ENCODE results near the gene SPTLC1. TPM values are rescaled to one million over a fixed set of nuclear protein-coding genes. Genes with fewer than 3 reads are reported as not detected.

Gene SPTLC1
- polyA plus RNA-seq, 1 donor from 2014 or later: 74.8 TPM

DNA sequence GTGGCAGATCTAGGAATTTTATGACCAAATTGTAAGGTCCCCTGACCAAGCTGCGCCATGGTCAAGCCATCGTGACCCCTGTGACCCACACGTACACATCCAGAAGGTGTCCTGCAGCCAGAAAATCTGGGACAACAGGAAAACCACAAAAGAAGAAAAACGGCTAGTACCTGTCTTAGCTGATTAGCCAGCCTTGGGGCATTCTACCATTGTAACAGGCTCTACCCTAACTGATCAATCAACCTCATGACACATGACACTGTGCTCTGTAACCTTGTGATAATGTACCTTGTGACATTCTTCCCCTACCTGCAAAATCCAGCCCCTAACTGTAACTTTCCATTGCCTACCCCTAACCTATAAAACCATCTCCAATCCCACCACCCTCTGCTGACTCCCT, 43.6 kb downstream of the SPTLC1 start:
- TF ChIP-seq EZH2 (IDR thresholded peaks at IDR 0.05; ENCODE audit: borderline replicate concordance, insufficient read depth, low read length, poor library complexity, severe bottlenecking) (no peak), TAF1 (IDR thresholded peaks at IDR 0.05; ENCODE audit: low read depth) (no peak), EP300 (conservative IDR thresholded peaks at IDR 0.05; ENCODE audit: poor library complexity, severe bottlenecking) (no peak), SMC3 (conservative IDR thresholded peaks at IDR 0.05; ENCODE audit: poor library complexity) (no peak), MXI1 (conservative IDR thresholded peaks at IDR 0.05; ENCODE audit: poor library complexity, severe bottlenecking) (no peak), RAD21 (conservative IDR thresholded peaks at IDR 0.05) (no peak)
- TF ChIP-seq, protein P1, sequence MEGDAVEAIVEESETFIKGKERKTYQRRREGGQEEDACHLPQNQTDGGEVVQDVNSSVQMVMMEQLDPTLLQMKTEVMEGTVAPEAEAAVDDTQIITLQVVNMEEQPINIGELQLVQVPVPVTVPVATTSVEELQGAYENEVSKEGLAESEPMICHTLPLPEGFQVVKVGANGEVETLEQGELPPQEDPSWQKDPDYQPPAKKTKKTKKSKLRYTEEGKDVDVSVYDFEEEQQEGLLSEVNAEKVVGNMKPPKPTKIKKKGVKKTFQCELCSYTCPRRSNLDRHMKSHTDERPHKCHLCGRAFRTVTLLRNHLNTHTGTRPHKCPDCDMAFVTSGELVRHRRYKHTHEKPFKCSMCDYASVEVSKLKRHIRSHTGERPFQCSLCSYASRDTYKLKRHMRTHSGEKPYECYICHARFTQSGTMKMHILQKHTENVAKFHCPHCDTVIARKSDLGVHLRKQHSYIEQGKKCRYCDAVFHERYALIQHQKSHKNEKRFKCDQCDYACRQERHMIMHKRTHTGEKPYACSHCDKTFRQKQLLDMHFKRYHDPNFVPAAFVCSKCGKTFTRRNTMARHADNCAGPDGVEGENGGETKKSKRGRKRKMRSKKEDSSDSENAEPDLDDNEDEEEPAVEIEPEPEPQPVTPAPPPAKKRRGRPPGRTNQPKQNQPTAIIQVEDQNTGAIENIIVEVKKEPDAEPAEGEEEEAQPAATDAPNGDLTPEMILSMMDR (IDR thresholded peaks at IDR 0.05; ENCODE audit: poor library complexity, severe bottlenecking): no peak
- H3K4me3 ChIP-seq (ENCODE audit: low read length): no peak overlapping the region
- H3K36me3 ChIP-seq (ENCODE audit: insufficient read depth, low read length): peaks cover 12% of the 10 kb centered on the region

DNA sequence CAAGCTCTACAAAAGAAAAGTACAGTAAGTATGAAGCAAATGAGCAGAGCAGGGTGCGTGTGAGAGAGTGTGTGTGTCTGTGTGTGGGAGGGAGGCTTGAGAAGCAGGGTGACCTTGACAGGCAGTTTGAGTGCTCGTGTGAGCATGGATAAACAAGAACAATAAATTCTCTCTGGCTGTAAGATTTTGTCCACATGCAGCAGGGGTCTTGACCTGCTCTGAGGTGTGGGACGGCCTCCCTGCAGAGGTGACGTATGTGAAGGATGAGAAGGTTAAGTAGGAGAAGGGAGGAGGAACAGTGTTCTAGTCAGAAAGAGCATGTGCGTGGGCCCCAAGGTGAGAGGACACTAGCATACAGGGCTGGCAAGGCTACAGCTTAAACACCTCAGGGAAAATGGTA, 49.0 kb downstream of the SPTLC1 start:
- no peaks in the 10 kb centered on the region for H4K20me1 ChIP-seq (ENCODE audit: insufficient read depth)
- no peaks in the 10 kb centered on the region for H3F3A ChIP-seq (ENCODE audit: insufficient read depth, low read length, poor library complexity, severe bottlenecking)
- H3K9me3 ChIP-seq (ENCODE audit: low read length): no peaks in the 10 kb centered on the region
- no peaks in the 10 kb centered on the region for H3K27me3 ChIP-seq (ENCODE audit: insufficient read depth, low read depth, low read length)
- H3K4me3 ChIP-seq (ENCODE audit: low read length): no peak overlapping the region
- no peaks in the 10 kb centered on the region for H3K9me2 ChIP-seq (ENCODE audit: insufficient read depth, low read length)
- H3K4me2 ChIP-seq (ENCODE audit: low read length): no peak overlapping the region
- no peak overlapping the region for H3K9ac ChIP-seq (ENCODE audit: low read length)
- no peak overlapping the region for H2AFZ ChIP-seq (ENCODE audit: low read depth, low read length)
- H3K79me2 ChIP-seq (replicated peaks; ENCODE audit: insufficient read depth, low read length): peaks cover 11% of the 10 kb centered on the region
- no peak overlapping the region for H3K27ac ChIP-seq (ENCODE audit: low read length)
- peaks cover 25% of the 10 kb centered on the region for H3K36me3 ChIP-seq (ENCODE audit: insufficient read depth, low read length)
- TF ChIP-seq POLR2AphosphoS5 (IDR thresholded peaks at IDR 0.05): no peak
- TF ChIP-seq EP300 (conservative IDR thresholded peaks at IDR 0.05; ENCODE audit: poor library complexity, severe bottlenecking): no peak
- TF ChIP-seq TAF1 (IDR thresholded peaks at IDR 0.05; ENCODE audit: low read depth): no peak
- TF ChIP-seq, protein P1 (IDR thresholded peaks at IDR 0.05; ENCODE audit: poor library complexity, severe bottlenecking): no peak
- TF ChIP-seq EZH2 (IDR thresholded peaks at IDR 0.05; ENCODE audit: borderline replicate concordance, insufficient read depth, low read length, poor library complexity, severe bottlenecking): no peak
- no peak for TF ChIP-seq RAD21 (conservative IDR thresholded peaks at IDR 0.05)
- TF ChIP-seq SMC3 (conservative IDR thresholded peaks at IDR 0.05; ENCODE audit: poor library complexity): no peak
- TF ChIP-seq, protein P2, sequence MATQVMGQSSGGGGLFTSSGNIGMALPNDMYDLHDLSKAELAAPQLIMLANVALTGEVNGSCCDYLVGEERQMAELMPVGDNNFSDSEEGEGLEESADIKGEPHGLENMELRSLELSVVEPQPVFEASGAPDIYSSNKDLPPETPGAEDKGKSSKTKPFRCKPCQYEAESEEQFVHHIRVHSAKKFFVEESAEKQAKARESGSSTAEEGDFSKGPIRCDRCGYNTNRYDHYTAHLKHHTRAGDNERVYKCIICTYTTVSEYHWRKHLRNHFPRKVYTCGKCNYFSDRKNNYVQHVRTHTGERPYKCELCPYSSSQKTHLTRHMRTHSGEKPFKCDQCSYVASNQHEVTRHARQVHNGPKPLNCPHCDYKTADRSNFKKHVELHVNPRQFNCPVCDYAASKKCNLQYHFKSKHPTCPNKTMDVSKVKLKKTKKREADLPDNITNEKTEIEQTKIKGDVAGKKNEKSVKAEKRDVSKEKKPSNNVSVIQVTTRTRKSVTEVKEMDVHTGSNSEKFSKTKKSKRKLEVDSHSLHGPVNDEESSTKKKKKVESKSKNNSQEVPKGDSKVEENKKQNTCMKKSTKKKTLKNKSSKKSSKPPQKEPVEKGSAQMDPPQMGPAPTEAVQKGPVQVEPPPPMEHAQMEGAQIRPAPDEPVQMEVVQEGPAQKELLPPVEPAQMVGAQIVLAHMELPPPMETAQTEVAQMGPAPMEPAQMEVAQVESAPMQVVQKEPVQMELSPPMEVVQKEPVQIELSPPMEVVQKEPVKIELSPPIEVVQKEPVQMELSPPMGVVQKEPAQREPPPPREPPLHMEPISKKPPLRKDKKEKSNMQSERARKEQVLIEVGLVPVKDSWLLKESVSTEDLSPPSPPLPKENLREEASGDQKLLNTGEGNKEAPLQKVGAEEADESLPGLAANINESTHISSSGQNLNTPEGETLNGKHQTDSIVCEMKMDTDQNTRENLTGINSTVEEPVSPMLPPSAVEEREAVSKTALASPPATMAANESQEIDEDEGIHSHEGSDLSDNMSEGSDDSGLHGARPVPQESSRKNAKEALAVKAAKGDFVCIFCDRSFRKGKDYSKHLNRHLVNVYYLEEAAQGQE (IDR thresholded peaks at IDR 0.05; ENCODE audit: borderline replicate concordance): no peak
- no peak for TF ChIP-seq MXI1 (conservative IDR thresholded peaks at IDR 0.05; ENCODE audit: poor library complexity, severe bottlenecking)

More for the DNA sequence above, 43.6 kb downstream of the SPTLC1 start:
- no peaks in the 10 kb centered on the region for H3F3A ChIP-seq (ENCODE audit: insufficient read depth, low read length, poor library complexity, severe bottlenecking)
- no peak overlapping the region for H3K9ac ChIP-seq (ENCODE audit: low read length)
- no peak overlapping the region for H2AFZ ChIP-seq (ENCODE audit: low read depth, low read length)
- no peaks in the 10 kb centered on the region for H3K79me2 ChIP-seq (replicated peaks; ENCODE audit: insufficient read depth, low read length)
- no peaks in the 10 kb centered on the region for H3K27me3 ChIP-seq (ENCODE audit: insufficient read depth, low read depth, low read length)
- H3K4me2 ChIP-seq (ENCODE audit: low read length): no peak overlapping the region
- H3K9me3 ChIP-seq (ENCODE audit: low read length): no peaks in the 10 kb centered on the region
- no peak overlapping the region for H3K27ac ChIP-seq (ENCODE audit: low read length)
- H3K9me2 ChIP-seq (ENCODE audit: insufficient read depth, low read length): no peaks in the 10 kb centered on the region
- H4K20me1 ChIP-seq (ENCODE audit: insufficient read depth): no peaks in the 10 kb centered on the region
